Astrocyte of the spinal cord (primary cell): ENCODE results near the gene SLC16A8.
"Not testable (repeated sequence)": the region's sequence is repeated elsewhere in the genome, so short reads cannot be mapped to it uniquely, and the experiment has no call there.

Source experiments
- DNase-seq: peaks from one replicate; pipeline ENCODE4 v3.0.0; 2011; ENCODE audit warnings: low read depth, low spot score
- H3K4me3 ChIP-seq: 2 replicates; pipeline ENCODE4 v1.5.1; 2011; ENCODE audit warnings: low read depth, mild to moderate bottlenecking, low read length, moderate library complexity
- in situ Hi-C: cut with HindIII; loops from 2 replicates; pipeline ENCODE4 v1.10.0; 2017; ENCODE audit warnings: low sequenced_read_pairs
- TF ChIP-seq, protein P1 (sequence below): IDR thresholded peaks from 2 replicates; pipeline ENCODE4 v1.5.1; 2012; ENCODE audit warnings: low read depth, mild to moderate bottlenecking, low read length, inconsistent platforms

SLC16A8 gene

GRCh38 chr22:38122616-38123015 lies 38.6 kb upstream of the SLC16A8 start:
- H3K4me3 ChIP-seq = no peak overlapping the region
- in situ Hi-C loops = no loop called here
- TF ChIP-seq, protein P1, sequence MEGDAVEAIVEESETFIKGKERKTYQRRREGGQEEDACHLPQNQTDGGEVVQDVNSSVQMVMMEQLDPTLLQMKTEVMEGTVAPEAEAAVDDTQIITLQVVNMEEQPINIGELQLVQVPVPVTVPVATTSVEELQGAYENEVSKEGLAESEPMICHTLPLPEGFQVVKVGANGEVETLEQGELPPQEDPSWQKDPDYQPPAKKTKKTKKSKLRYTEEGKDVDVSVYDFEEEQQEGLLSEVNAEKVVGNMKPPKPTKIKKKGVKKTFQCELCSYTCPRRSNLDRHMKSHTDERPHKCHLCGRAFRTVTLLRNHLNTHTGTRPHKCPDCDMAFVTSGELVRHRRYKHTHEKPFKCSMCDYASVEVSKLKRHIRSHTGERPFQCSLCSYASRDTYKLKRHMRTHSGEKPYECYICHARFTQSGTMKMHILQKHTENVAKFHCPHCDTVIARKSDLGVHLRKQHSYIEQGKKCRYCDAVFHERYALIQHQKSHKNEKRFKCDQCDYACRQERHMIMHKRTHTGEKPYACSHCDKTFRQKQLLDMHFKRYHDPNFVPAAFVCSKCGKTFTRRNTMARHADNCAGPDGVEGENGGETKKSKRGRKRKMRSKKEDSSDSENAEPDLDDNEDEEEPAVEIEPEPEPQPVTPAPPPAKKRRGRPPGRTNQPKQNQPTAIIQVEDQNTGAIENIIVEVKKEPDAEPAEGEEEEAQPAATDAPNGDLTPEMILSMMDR = no peak
- no peak for DNase-seq

DNA sequence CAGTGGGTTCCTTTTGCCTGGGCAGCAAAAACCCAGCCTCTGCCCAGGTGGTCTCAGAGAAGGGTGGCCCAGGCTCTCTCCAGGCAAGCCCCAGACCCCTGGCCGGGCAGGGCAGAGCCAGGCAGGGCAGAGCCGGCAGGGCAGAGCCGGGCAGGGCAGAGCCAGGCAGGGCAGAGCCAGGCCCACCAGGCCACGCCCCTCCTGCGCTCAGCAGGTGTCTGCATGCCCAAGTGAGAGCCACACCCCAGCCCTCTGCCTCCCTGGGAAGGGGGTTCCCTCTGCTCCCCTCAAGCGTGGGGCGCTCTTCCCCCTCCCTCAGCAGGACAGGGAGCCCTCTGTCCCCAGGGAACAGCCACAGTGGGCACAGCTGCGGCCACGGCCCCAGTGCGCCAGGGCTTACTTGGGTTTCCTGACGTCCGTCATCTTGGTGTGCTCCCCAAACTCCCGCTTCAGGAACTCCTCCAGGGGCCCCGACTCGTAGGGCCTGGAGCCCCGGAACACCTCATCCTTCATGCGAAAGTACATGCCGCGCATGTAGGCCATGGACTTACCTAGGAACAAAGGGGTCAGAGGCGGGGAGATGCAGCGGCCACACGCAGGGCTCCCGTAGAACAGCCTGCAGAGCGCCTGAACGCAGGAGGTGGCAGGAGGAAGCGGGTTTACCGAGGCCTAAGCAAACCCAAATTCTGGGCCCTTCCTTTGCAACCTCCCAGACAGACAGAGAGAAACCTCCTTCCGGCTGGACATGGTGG lies 36.6 kb upstream of the SLC16A8 start:
- no peak overlapping the region for H3K4me3 ChIP-seq
- in situ Hi-C loops = no loop called here
- no peak for DNase-seq
- TF ChIP-seq, protein P1 = no peak

DNA sequence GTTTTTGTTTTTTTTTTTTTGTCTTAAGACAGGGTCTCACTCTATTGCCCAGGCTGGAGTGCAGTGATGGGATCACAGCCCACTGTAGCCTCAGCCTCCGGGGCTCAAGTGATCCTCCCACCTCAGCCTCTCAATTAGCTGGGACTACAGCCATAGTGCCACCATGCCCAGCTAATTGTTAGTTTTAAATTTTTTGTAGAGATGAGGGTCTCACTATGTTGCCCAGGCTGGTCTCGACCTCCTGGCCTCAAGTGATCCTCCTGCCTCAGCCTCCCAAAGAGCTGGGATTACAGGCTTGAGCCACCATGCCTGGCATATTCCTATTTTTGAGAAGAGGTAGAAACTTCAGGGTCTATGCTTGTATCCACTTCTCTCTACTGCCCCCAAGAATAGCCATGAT lies 34.8 kb upstream of the SLC16A8 start:
- DNase-seq, in situ Hi-C loops, H3K4me3 ChIP-seq: not testable (repeated sequence)

DNA sequence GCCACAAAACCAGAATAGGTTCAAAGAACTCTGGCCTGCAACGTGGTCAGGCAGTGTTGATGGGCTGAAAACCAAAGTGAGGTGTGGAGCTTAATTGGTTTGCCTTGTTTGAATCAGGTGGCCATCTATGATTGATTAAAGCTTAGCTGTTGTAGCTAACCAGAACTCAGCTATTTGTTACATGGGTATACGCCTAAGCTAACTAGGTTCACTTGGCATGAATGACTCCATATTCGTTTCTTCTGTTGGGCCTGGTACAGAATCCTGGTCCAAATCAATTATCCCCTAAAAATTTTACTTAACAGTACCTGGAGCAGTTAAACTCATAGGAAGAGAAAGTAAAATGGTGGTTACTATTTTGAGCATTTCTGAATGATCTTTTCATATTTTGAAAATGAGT lies 34.2 kb upstream of the SLC16A8 start:
- no peak overlapping the region for H3K4me3 ChIP-seq
- in situ Hi-C loops = no loop called here
- TF ChIP-seq, protein P1 = no peak
- no peak for DNase-seq

DNA sequence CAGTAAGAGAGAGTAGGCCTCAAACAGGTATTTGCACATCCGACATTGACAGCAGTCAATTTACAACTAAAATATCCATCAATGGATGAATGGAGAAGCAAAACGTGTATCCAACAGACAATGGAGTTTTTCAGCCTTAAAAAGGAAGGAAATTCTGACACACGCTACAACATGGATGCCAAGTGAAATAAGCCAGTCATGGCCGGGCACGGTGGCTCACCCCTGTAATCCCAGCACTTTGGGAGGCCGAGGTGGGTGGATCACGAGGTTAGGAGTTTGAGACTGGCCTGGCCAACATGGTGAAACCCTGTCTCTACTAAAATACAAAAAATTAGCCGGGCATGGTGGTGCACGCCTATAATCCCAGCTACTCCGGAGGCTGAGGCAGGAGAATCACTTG lies 33.6 kb upstream of the SLC16A8 start:
- H3K4me3 ChIP-seq, in situ Hi-C loops, DNase-seq: not testable (repeated sequence)

- in situ Hi-C loops = no loop called here
- H3K4me3 ChIP-seq = no peak overlapping the region
- TF ChIP-seq, protein P1 = no peak
- no peak for DNase-seq
Observed at GRCh38 chr22:38115423-38116205, 31.6 kb upstream of the SLC16A8 start.

GRCh38 chr22:38114484-38115398 lies 30.8 kb upstream of the SLC16A8 start:
- H3K4me3 ChIP-seq = no peak overlapping the region
- in situ Hi-C loops = no loop called here
- TF ChIP-seq, protein P1 = peak; percentile 98
- peak; percentile 85 for DNase-seq
